PC-3 (cell line): ENCODE data around the gene SHQ1. TPM values are rescaled to one million over a fixed set of nuclear protein-coding genes. Genes with fewer than 3 reads are reported as not detected.

Source experiments
- ATAC-seq: fragments of 200-7000 bp; cut with Tn5 transposase; 2 replicates; pipeline ENCODE4 v1.9.1; 2020; ENCODE audit warnings: mild to moderate bottlenecking, moderate library complexity
- BruUV-seq: library from RNA; stranded (reverse); fragments of 400-500 nt; replicated peaks from 2 replicates; lab custom pipeline; 2021; lab: Mats Ljungman, UMichigan
- CTCF ChIA-PET: fragments of 300-600 bp; sonication (Branson Sonifier 250); formaldehyde crosslinking; loops from one replicate; lab custom pipeline; 2022; ENCODE audit warnings: antibody characterized with exemption; lab: Charles Lee
- POLR2A ChIA-PET: fragments of 300-600 bp; sonication (Branson Sonifier 250); formaldehyde crosslinking; loops from one replicate; lab custom pipeline; 2022; ENCODE audit warnings: antibody characterized with exemption; ENCODE audit not compliant: unreplicated experiment; lab: Charles Lee
- DNase-seq: peaks from one replicate; pipeline ENCODE4 v3.0.0-alpha.2; 2015
- H2AFZ ChIP-seq: fragments of 300-600 bp; sonication (generic); 2 replicates; pipeline ENCODE4 v1.6.0; 2016; ENCODE audit warnings: antibody characterized with exemption, low read length
- H3F3A ChIP-seq: fragments of 300-600 bp; sonication (generic); one replicate; pipeline ENCODE4 v1.6.0; 2017; ENCODE audit warnings: antibody characterized with exemption, low read length, control low read depth, mild to moderate bottlenecking; ENCODE audit not compliant: unreplicated experiment
- H3K27ac ChIP-seq: fragments of 300-600 bp; sonication (generic); 2 replicates; pipeline ENCODE4 v1.5.1; 2016; ENCODE audit warnings: mild to moderate bottlenecking, low read length
- H3K27me3 ChIP-seq: fragments of 300-600 bp; sonication (generic); 2 replicates; pipeline ENCODE4 v1.6.1; 2016; ENCODE audit warnings: low read length, mixed read lengths
- H3K36me3 ChIP-seq: fragments of 300-600 bp; sonication (generic); 2 replicates; pipeline ENCODE4 v1.6.1; 2016; ENCODE audit warnings: low read depth, mixed run types, low read length, mixed read lengths
- H3K4me1 ChIP-seq: fragments of 300-600 bp; sonication (generic); 2 replicates; pipeline ENCODE4 v1.5.1; 2016; ENCODE audit warnings: low read length; ENCODE audit not compliant: insufficient read depth
- H3K4me2 ChIP-seq: fragments of 300-600 bp; sonication (generic); 2 replicates; pipeline ENCODE4 v1.6.0; 2016; ENCODE audit warnings: low read length
- H3K4me3 ChIP-seq: fragments of 300-600 bp; sonication (generic); 2 replicates; pipeline ENCODE4 v1.5.1; 2016; ENCODE audit warnings: mild to moderate bottlenecking, low read length, mixed read lengths
- H3K79me2 ChIP-seq: fragments of 300-600 bp; sonication (generic); 2 replicates; pipeline ENCODE4 v1.6.1; 2017; ENCODE audit warnings: low read length, mixed read lengths
- H3K9ac ChIP-seq: fragments of 300-600 bp; sonication (generic); 2 replicates; pipeline ENCODE4 v1.6.0; 2016; ENCODE audit warnings: mild to moderate bottlenecking, low read length
- H3K9me2 ChIP-seq: fragments of 300-600 bp; sonication (generic); replicated peaks from 2 replicates; pipeline ENCODE4 v1.6.1; 2016; ENCODE audit warnings: mixed run types, low read length, mixed read lengths
- H3K9me3 ChIP-seq: fragments of 300-600 bp; sonication (generic); 2 replicates; pipeline ENCODE4 v1.6.1; 2016; ENCODE audit warnings: low read length, mixed read lengths
- H4K20me1 ChIP-seq: fragments of 300-600 bp; sonication (generic); 2 replicates; pipeline ENCODE4 v1.6.1; 2016; ENCODE audit warnings: low read length, mixed read lengths
- CTCF ChIP-seq: fragments of 300-600 bp; sonication (generic); conservative IDR thresholded peaks from 2 replicates; pipeline ENCODE4 v1.5.1; 2017; ENCODE audit warnings: antibody characterized with exemption, low read depth, mild to moderate bottlenecking, low read length
- EZH2 ChIP-seq: fragments of 300-600 bp; sonication (generic); IDR thresholded peaks from one replicate; pipeline ENCODE4 v1.6.1; 2017; ENCODE audit warnings: antibody characterized with exemption, mild to moderate bottlenecking, low read length; ENCODE audit not compliant: unreplicated experiment
- EZH2phosphoT487 ChIP-seq: fragments of 300-600 bp; sonication (generic); IDR thresholded peaks from 2 replicates; pipeline ENCODE4 v1.6.1; 2018; ENCODE audit warnings: mild to moderate bottlenecking, antibody characterized with exemption, low read length, borderline replicate concordance
- intact Hi-C: fragments of 100-400 bp; cut with micrococcal nuclease; formaldehyde crosslinking; loops from 2 replicates; pipeline ENCODE4 v1.9.0; 2023
- total RNA-seq: library from RNA; depleted of rRNA; stranded (reverse); fragments of >200 nt; gene quantifications from 2 replicates; pipeline ENCODE4 v1.2.3, GENCODE V29; 2014

Gene SHQ1
- total RNA-seq, 1 experiment from 2014 or later = 19.6 TPM

- CTCF ChIA-PET = no interaction called here
- no peak for DNase-seq
- H3K79me2 ChIP-seq = no peaks in the 10 kb centered on the region
- no TSS peak for BruUV-seq
- POLR2A ChIA-PET = no interaction called here
- H3K27me3 ChIP-seq = no peaks in the 10 kb centered on the region
- H3K4me1 ChIP-seq = no peaks in the 10 kb centered on the region
- H2AFZ ChIP-seq = no peak overlapping the region
- H3K36me3 ChIP-seq = no peaks in the 10 kb centered on the region
- no peak for TF ChIP-seq CTCF
- no peak for TF ChIP-seq EZH2phosphoT487
- no peak for TF ChIP-seq EZH2
- H3K9me2 ChIP-seq = no peaks in the 10 kb centered on the region
- no peak overlapping the region for H3K4me3 ChIP-seq
- H3F3A ChIP-seq = no peaks in the 10 kb centered on the region
- H4K20me1 ChIP-seq = no peaks in the 10 kb centered on the region
- no peak overlapping the region for H3K27ac ChIP-seq
- intact Hi-C loops = no loop called here
- H3K4me2 ChIP-seq = no peak overlapping the region
- no peaks in the 10 kb centered on the region for H3K9me3 ChIP-seq
- no peak for ATAC-seq
- no peak overlapping the region for H3K9ac ChIP-seq
Measured at GRCh38 chr3:72768006-72768441, 80.2 kb downstream of the SHQ1 start.

- ATAC-seq (no peak), DNase-seq (no peak)
- no peaks in the 10 kb centered on the region for H3K9me3 ChIP-seq
- no peak overlapping the region for H2AFZ ChIP-seq
- no peaks in the 10 kb centered on the region for H3K9me2 ChIP-seq
- H3K27me3 ChIP-seq = no peaks in the 10 kb centered on the region
- H3K79me2 ChIP-seq = no peaks in the 10 kb centered on the region
- BruUV-seq = no TSS peak
- no peaks in the 10 kb centered on the region for H4K20me1 ChIP-seq
- no peaks in the 10 kb centered on the region for H3K36me3 ChIP-seq
- no peaks in the 10 kb centered on the region for H3K4me1 ChIP-seq
- H3F3A ChIP-seq = no peaks in the 10 kb centered on the region
- ChIA-PET POLR2A (no interaction called here), CTCF (no interaction called here)
- no peak overlapping the region for H3K27ac ChIP-seq
- H3K4me3 ChIP-seq = no peak overlapping the region
- intact Hi-C loops = no loop called here
- no peak overlapping the region for H3K4me2 ChIP-seq
- TF ChIP-seq EZH2 = no peak
- no peak for TF ChIP-seq CTCF
- no peak for TF ChIP-seq EZH2phosphoT487
- no peak overlapping the region for H3K9ac ChIP-seq
Measured at GRCh38 chr3:72766866-72767265, 81.4 kb downstream of the SHQ1 start.

GRCh38 chr3:72763751-72764440 is 84.3 kb downstream of the SHQ1 start:
- Histone ChIP-seq H3K4me1 (no peaks in the 10 kb centered on the region), H2AFZ (no peak overlapping the region), H3F3A (no peaks in the 10 kb centered on the region), H3K9me3 (no peaks in the 10 kb centered on the region), H3K27me3 (no peaks in the 10 kb centered on the region), H3K27ac (no peak overlapping the region), H3K79me2 (no peaks in the 10 kb centered on the region), H3K9me2 (no peaks in the 10 kb centered on the region), H3K4me2 (no peak overlapping the region), H3K36me3 (no peaks in the 10 kb centered on the region), H3K4me3 (no peak overlapping the region), H4K20me1 (no peaks in the 10 kb centered on the region), H3K9ac (no peak overlapping the region)
- no peak for TF ChIP-seq CTCF
- TF ChIP-seq EZH2phosphoT487 = no peak
- ChIA-PET POLR2A (no interaction called here), CTCF (no interaction called here)
- DNase-seq (no peak), ATAC-seq (no peak)
- intact Hi-C loops = no loop called here
- BruUV-seq = no TSS peak
